DMS114 treated with DMSO at 0.1 percent for 48 hours (cell line): ENCODE data around the gene DDX25.

Experiments used
- DNase-seq: peaks from one replicate; lab custom pipeline; 2025; ENCODE audit not compliant: unreplicated experiment; lab: John Stamatoyannopoulos, UW

The DDX25 gene

GRCh38 chr11:125948278-125949051 lies 44.2 kb downstream of the DDX25 start:
- no peak for DNase-seq

DNA sequence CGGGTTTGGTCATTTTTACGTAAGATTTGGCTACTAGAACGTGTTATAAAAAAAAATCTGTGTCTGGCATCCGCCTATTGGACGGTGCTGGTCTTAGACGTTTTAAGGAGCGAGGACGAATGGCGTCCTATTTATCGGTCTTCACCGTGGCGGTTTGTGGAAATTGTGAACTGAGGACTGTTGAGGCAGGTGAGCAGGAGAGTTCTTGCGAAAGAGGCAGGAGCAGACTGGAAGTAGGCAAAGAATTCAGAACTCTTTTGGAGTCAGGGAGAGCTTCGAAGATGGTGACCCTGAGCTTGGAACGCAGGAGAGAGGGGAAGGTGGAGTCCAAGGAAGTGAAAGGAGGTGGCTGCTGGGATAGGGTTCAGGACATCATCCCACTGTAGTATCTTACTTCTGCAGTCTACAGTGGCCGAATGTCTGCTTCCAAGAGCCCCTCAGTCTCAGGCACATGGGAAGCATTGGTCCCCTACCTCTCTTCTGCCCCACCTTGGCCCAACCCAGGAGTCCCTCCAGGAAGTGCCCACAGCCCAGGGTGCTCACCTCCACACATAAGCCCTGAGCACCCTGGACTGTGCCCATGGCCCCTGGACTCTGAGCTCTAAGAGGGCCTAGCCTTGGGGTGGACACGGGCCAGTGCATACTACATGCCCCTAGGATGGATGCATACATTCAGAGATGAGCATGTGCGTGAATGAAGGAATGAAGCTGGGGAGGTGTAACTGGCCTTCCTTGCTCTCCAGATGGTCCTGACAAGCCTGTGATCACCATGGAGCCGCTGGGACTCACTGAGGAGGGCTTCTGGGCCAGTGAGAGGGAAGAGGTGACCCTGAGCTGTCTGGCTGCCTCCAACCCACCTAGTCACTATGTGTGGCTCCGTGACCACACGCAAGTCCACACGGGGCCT lies 45.2 kb downstream of the DDX25 start:
- DNase-seq, result no peak

GRCh38 chr11:125950178-125950490 lies 45.8 kb downstream of the DDX25 start:
- DNase-seq, result no peak

DNA sequence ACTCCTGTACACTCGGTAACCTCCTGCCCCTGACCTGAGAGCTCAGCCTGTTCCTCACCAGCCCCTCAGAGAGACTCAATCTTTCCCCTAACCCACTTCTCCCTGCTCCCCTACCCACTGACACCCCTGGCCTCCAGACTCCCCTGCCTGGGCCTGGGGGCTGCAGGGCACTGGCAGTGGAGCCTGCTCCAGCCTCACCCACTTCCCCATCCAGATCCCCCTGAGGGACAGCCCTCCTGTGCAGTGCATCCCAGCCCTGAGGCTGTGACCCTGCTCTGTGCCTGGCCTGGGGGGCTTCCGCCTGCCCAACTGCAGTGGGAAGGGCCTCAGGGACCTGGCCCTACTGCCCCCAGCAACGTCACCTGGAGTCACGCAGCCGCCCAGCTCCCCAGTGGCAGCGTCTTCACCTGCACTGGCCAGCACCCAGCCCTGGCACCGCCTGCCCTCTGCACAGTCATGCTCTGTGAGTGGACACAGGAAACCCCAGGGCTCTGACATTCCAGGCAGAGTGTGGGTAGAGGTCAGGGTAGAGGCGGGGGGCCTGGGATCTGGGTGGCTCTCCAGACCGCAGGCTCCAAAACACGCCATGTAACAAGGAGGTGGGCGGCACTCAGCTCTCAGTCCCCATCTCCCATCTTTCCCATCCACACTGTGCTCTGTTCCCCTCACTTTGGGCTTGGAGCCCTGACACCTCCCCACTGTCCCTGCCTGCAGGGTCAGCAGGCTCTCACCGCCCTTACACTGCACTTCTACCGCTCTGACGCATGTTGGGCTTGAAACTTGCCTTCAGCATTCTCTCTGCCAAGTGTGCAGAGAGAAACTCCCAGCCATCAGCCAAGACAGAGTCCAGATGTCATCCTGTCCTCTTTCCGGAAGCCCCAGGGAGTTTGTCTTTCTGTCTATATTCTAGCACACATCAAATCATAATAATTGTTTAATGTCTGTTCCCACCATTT lies 46.7 kb downstream of the DDX25 start:
- no peak for DNase-seq

DNA sequence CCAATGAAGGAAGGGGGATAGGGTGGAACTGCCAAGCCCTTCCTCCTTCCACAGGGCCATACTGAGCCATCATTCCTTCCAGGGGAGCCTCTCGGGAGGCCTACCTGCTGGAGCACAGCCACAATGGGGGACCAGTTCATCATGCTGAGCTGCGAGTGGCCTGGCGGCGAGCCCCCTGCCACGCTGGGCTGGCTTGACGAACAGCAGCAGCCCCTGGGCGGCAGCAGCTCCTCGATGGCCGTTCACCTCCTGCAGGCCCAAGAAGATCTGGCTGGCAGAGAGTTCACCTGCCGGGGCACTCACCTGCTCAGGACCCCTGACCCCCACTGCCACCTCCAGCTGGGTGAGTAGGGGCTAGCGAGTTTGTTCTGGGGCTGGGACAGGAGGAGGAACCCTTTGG lies 47.4 kb downstream of the DDX25 start:
- no peak for DNase-seq

DNA sequence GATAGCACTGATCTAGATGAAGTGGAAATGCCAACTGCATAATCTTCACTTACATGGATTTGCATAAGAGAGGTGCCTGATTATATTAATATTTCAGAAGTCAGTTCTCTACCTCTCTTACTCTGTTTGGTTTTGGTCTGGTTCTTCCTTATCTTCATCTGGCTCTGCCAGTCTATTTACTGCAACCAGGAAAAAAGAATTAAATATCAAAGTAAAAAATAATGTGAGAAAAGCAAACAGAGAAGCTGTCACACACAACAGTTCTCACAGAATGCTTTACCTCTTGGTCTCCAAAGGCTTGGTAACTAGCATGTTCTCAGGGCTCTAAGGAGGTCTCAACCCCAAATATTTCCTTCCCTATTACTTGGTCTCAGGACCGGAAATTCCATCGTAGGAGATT lies 48.3 kb downstream of the DDX25 start:
- DNase-seq, result no peak

DNA sequence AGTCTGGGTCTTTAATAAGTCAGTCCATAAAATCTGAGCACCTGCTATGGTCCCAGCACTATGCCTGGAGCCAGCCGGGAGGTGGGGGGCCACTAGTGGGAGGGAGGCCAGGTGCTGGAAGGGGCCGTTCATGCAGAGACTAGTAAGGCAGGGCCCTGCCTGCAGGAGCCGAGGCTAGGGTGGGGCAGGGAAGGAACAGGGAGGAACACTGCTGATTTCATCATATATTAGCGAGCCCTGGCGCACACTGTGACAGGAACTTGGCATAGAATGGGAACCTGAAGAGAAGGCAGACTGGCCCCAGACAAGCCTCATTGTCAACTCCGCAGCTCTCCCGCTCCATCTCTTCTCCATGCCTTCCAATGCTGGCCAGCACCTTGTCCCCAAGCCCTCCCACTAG lies 48.7 kb downstream of the DDX25 start:
- no peak for DNase-seq

GRCh38 chr11:125953401-125953935 lies 49.2 kb downstream of the DDX25 start:
- no peak for DNase-seq

DNA sequence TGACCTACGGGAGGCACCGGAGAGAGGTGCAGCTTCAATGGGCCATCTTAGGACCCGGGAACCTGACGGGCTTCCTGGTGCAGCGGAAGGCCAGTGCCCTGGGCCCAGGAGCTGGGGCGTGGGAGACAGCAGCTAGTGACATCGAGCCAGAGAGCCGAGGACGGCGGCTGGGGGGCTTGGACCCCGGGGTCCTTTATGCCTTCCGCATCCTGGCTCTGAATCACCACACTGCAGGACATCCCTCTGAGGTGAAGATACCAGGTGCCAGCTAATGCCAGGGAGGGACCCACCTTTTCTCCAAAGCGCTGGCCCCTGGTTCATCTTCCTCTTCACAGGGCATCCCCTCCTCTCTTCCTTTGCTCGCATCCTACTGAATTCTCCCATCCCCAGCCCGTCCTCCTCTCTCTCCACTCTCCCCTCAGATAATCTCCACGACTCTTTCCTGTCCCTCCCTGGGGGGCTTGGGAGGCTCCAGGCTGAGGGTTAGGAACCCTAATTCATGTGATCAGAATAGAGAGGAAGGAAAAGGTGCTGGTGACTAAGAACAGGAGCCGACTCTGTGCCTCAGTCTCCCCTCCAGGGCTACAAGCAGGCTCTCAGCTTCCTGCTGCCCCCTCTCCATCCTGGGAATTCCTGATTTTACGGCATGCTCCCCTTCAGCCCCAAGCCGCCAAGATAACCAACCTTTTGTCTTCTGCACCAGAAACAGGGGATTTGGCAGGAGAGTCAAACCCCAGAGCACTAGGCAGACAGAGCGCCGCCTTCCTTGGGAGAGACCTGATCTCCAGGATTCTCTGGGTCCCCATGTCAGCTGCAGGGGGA lies 50.0 kb downstream of the DDX25 start:
- no peak for DNase-seq

DNA sequence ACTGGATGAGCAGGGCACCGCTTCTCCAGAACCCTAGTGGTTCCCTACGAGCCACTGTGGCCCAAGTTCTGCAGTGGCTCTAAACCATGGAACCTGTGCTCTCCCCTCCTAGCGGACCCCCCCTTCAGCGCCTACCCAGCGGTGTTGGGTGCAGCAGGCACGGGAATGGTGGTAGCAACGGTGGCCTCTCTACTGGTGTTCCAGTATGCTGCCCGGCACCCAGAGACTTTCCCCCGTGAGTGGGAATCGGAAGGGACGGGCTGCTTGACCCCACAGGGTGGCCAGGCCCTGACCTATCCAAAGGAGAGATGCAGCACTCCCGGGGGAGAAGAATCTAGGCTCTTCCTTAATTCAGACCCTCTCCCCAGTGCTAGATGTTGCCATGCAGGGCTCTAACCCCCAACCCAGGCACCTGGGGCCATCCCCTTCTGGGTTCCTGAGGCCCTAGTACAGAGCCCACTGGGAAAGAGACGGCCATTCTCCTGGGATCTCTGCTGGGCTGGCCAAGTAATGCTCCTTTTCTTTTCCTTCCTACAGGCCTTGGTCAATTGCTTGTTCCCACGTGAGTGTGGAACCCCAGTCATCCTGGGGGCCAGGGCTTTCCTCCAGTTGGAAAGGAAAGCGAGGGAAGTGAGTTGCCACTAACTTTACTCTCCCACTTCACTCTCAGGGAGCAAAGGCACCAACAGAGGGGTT lies 50.8 kb downstream of the DDX25 start:
- no peak for DNase-seq

GRCh38 chr11:125955856-125956255 lies 51.5 kb downstream of the DDX25 start:
- no peak for DNase-seq

- no peak for DNase-seq
These were observed 52.3 kb downstream of the DDX25 start for GRCh38 chr11:125956391-125957134.

DNA sequence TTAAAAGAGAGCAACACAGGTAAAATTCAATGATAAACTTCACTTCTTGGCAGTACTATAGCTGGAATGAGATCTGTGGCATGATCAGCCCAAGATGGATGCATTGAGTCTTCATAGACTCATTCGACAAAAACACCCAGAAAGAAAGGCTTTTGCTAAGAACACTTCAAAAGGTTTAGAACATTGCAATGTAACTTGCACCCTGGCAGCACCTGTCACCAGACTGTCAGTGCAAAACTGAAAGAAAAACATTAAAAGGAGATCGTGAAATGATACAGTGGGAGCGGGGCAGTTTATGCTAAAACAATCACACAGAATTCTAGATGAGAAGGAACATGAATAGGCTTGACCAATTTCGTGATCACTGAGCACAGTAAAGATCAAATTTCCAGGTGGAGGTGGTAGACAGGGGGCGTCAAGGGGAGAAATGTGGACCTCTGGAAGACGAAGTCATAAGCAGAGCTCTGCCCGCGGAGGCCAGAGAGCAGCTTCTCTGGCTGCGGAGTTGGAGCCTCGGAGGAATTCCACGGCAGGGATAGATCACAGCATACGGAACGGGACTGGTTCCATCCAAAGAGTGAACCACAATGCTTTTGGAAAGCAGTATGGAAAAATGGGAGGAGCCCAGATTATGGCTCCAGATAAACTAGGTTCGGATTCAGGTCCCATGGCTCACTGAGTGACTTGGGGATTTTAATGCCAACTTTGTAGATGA lies 53.5 kb downstream of the DDX25 start:
- no peak for DNase-seq

DNA sequence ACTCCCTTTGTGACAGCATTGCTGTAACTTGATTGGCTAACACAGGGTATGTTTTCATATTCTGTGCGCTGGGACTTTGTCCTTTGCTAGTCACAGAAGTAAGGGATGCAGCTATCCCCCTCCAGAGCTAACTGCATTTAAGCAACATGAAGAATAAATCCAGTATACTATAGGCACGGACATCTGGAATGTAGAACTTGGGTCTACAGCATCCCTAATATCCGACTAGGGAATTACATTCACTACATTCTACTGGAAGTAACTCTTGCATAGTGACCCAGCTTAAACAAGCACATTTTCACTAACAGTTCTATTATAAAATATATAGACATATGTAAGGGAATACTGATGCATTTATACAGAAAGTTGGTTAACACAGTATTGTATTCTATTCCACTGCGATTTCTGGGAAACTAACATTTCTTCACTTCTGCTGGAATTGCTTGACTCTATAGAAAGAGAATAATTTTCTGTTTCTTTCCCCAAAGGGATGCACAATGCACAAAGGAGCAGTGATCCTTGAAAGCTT lies 54.6 kb downstream of the DDX25 start:
- no peak for DNase-seq

DNA sequence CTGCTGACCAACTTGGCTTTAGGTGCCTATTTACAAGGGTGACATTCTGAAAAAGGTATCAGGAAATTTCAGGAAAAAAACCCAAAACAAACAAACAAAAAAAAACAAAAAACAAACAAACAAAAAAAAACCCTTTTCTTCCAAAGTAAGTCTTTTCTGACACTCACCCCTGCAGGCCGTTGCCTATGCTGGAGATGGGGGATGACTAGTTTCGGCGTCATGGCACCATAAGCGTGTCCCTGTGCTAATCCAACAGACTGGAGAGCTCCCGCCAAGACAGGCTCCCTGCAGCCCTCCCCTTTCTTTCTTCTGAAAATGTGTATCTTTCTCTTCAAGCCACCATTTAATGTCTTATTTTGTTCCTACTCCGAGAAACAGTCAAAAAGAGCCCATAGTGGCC lies 55.2 kb downstream of the DDX25 start:
- no peak for DNase-seq

DNA sequence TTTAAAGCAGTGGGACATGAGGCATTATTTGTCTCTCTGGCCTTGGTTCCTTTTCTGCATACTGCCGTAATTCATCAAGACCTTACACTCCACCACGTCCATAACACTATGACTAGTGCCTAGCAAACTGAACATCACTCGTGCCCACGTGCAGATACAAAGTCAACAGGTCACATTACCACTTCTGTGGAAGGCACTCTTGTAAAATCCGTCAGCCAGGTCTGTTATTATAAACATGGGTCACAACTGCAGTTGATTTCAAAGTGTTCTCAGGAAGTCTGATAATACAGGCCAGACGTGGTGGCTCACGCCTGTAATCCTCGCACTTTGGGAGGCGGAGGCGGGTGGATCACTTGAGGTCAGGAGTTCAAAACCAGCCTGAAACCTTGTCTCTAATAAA lies 55.6 kb downstream of the DDX25 start:
- DNase-seq, result no peak

DNA sequence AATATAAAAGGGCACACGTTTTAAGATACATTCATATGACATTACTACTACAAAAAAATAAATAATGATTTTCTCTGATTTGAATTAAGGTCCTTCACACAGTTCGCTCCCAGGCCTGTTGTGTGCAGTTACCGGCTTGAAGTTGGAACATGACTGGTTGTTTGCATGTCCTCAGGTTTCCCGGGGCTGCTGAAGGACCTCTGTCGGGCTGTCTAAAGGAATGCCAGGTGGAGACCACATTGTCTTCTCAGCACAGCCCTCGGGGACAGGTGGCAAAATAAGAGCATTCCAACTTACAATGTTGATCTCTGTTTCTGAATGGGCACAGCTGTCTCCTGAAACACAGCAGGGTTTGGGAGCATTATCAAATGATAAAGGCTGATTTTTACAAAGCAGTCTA lies 56.5 kb downstream of the DDX25 start:
- DNase-seq, result no peak

DNA sequence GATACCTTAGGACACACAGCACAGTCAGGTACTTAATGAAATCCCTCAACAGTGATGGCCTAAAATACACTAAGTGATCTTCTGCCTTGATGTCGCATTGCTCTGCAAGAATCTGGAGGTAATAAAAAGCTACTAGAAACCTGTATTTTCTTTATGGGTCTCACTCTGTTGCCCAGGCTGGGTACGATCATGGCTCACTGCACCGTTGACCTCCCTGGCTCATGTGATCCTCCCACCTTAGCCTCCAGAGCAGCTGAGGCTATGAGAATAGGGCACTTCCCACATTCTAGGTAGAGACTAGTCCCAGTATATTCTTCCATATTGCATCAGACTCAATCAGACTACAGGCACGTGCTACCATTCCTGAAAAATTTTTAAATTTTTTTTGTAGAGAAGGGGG lies 63.2 kb downstream of the DDX25 start:
- DNase-seq, result no peak
